Fibroblast of mammary gland (primary cell): ENCODE data around the gene FTO.

Source experiments
- DNase-seq: peaks from one replicate; pipeline ENCODE4 v3.0.0-alpha.2; 2010; ENCODE audit warnings: low read depth
- H3K4me3 ChIP-seq: 2 replicates; pipeline ENCODE4 v1.5.1; 2011; ENCODE audit warnings: low read depth, mild to moderate bottlenecking, low read length, moderate library complexity; ENCODE audit not compliant: control insufficient read depth
- TF ChIP-seq, protein P1 (sequence below): conservative IDR thresholded peaks from 2 replicates; pipeline ENCODE4 v1.5.1; 2011; ENCODE audit warnings: low read depth, low read length, inconsistent platforms; ENCODE audit not compliant: control insufficient read depth, insufficient read depth

FTO gene

DNA sequence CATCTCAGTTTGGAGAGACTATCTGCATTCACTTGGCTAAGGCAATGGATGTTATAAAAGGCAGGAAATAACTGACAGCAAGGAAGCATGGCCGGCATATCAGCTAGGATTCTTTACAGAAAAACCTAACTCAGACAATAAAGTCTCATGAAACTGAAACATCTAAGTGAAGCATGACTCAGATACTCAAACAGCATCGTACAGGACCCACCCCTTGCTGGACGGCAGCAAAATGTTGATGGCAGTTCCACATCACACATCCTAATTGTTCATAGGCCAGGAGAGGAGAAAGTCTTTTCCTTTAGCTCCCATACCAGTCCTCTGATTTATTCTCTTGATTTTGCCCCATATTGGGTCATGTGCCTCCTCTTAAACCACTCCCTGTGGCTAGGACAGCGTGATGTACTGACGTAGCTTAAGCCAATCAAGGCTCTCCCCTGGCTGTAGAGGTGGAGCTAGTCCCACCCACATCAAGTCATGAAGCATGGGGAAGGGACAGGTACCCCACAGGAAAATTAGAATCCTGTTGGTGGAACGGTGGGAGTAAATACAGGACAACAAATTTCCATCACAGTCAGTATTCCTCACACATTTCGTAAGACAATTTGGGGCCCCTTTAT lies 403.7 kb downstream of the FTO start:
- H3K4me3 ChIP-seq, result no peak overlapping the region
- DNase-seq, result no peak
- TF ChIP-seq, protein P1, sequence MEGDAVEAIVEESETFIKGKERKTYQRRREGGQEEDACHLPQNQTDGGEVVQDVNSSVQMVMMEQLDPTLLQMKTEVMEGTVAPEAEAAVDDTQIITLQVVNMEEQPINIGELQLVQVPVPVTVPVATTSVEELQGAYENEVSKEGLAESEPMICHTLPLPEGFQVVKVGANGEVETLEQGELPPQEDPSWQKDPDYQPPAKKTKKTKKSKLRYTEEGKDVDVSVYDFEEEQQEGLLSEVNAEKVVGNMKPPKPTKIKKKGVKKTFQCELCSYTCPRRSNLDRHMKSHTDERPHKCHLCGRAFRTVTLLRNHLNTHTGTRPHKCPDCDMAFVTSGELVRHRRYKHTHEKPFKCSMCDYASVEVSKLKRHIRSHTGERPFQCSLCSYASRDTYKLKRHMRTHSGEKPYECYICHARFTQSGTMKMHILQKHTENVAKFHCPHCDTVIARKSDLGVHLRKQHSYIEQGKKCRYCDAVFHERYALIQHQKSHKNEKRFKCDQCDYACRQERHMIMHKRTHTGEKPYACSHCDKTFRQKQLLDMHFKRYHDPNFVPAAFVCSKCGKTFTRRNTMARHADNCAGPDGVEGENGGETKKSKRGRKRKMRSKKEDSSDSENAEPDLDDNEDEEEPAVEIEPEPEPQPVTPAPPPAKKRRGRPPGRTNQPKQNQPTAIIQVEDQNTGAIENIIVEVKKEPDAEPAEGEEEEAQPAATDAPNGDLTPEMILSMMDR, result no peak

DNA sequence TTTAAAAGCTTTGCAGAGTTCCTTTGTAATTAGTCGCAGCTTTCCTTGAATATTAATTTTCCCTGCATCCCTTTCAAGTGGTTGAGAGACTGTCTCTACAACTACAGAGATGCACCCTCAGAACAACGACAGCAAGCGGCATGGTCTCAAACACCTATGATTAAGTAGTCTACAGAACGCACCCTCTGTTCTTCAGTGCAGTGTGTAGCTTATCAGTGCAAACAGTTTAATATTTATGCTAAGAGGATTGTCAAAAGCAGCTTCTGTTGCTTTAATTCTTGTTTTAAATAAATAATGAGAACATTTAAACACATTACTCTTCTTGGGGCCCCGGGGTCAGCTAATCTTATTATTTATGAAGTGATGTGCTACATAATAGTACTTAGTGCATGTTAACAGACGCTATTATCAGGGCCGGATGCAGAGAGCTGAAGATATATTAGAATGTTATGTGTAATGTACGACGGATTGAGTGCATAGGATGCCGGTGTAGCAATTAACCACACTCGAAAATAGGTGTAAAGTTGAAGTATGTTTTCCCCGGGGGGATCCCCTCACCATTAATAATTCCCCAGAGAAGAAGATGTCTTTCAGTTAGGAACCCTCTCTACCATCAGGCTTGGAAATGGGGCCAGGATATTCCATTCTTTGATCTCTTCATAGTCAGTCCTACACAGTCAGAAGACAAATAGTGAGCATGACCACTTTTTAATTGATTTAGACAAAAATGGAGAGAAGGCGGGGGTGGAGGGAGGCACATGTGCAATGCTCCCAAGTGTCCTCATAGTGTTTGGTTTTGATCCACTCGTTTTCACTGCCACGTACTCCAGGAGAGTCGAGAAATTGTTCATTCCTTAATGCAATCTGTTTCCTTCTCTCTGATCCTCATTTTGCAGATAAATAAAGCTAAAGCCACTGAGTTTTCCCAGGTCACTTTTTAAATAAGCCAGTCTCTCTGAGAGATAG lies 406.3 kb downstream of the FTO start:
- H3K4me3 ChIP-seq, result no peak overlapping the region
- TF ChIP-seq, protein P1, result no peak
- DNase-seq, result no peak

DNA sequence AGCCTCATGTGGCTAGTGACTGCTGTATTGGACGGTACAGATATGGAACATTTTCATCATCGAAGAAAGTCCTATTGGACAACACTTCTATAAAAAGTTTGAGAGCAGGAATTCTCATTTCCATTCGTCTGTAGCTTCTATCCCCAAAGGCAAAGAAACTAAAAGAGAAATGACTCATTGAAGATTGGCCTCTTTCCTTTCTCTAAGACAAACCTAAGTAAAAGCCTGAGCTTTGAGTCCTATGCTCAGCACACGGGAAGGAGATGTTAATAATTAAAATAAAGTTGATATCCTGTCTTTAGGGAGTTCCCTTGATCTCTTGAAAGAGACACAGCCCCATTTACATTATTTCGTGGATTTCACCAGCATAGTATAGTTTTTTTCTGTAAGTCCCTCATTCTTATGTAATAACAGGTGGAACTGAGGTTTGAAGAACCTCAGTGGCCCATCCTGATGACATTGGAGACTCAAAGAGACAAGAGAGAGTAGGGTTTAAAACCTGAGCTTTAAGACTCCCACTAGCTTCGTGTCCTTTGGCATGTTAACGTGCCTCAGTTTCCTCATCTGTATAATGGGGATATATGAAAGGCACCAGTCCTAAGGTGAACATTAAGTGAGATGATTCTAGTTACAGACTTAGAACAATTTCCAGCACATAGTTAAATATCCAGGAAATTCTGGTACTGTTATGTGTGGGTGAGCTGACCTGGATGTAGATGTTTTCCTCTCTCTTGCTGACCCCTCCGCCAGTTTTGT lies 408.7 kb downstream of the FTO start:
- no peak overlapping the region for H3K4me3 ChIP-seq
- no peak for DNase-seq
- TF ChIP-seq, protein P1, result no peak

DNA sequence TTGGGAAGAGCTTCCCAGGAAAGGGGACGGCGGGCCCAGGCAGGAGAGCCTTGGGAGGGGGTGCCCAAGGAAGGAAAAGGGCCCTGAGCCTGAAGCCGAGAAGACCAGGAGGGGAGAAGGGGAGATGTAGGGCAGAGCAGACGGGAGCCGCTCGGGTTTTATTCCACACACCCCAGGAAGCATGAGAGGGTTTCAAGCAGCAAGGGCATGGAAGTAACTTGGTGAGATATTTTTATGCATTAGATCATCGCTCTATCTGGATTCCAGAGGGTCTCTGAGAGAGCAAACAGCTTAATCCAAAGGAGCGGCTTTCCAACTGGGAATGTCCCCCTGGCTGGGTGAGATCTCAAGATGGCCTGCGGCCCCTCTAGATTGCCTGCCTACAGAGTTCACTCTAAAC lies 411.6 kb downstream of the FTO start:
- no peak overlapping the region for H3K4me3 ChIP-seq
- TF ChIP-seq, protein P1, result no peak
- DNase-seq, result no peak

DNA sequence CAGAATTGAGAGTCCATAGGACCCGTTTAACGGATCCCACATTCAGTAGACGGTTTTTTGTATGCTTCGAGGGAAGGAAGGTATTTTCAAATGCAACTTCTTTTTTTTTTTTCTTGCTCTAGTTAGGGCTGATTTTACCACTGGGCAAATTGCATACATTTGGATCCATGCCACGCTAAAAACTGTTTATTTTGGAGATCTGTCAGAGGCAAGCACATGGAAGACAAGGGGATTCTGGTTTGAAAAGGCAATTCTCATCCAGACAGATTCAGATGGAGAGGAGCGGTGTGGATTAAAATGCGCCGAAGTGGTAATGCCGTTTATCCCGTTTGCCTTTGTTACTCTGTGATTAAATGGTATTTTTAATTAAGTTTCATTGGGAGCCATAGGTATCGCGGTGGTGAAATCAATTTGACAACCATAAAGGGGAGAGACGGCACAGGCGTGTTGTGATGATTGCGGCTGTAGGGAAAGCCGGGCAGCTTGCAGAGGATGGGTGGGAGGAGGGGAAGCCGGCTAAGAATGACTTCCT lies 412.2 kb downstream of the FTO start:
- no peak overlapping the region for H3K4me3 ChIP-seq
- TF ChIP-seq, protein P1, result no peak
- DNase-seq, result no peak

DNA sequence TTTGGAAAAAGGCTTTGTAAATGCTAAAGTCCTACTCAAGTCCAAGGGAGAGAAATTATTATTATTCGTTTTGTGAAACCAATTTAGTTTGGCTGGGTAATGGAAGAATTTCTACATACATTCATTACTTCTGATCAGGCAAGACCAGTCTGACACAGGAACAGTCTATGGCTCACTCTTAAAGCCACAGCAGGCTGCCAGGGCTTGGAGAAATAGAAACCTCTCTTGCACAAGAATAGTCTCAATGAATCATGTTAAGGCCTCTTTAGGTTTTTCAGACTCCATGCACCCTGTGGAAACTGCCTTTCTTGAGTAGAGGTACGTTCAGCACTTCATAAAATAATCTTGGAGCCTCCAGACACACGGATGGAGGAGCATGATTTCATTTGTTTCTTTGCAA lies 414.9 kb downstream of the FTO start:
- no peak overlapping the region for H3K4me3 ChIP-seq
- TF ChIP-seq, protein P1, result no peak
- DNase-seq, result peak; percentile 59
